HEK293 (cell line): ENCODE measurements around the gene KIAA0319L.

ENCODE experiments used
- CTCF ChIA-PET: fragments of 350-600 bp; formaldehyde crosslinking; extraction: SDS; loops from one replicate; lab custom pipeline; 2021; ENCODE audit warnings: antibody characterized with exemption; lab: Yijun Ruan, JAX
- POLR2A ChIA-PET: fragments of 300-600 bp; formaldehyde crosslinking; extraction: SDS; loops from one replicate; lab custom pipeline; 2020; ENCODE audit warnings: antibody characterized with exemption, inconsistent platforms; lab: Yijun Ruan, JAX
- H3K27ac ChIP-seq: fragments of 200-500 bp; sonication (Bioruptor generic); 2 replicates; pipeline ENCODE4 v1.5.1; 2014; ENCODE audit warnings: low read depth, low read length, control low read depth, inconsistent platforms; ENCODE audit errors: extremely low read depth
- H3K36me3 ChIP-seq, 2 experiments: fragments of 200-500 bp in 1 of 2; sonication (Bioruptor generic) in 1 of 2; 1 replicate in 1 of 2; 2 replicates in 1 of 2; pipeline ENCODE4 v1.5.1; 2014 to 2017; ENCODE audit warnings: inconsistent platforms in 2 of 2, low read length in 2 of 2; ENCODE audit not compliant: control insufficient read depth in 2 of 2, insufficient read depth in 1 of 2
- H3K4me1 ChIP-seq: fragments of 200-500 bp; sonication (Bioruptor generic); 2 replicates; pipeline ENCODE4 v1.5.1; 2014; ENCODE audit warnings: mild to moderate bottlenecking, low read length, inconsistent platforms; ENCODE audit not compliant: control insufficient read depth, insufficient read depth
- H3K4me3 ChIP-seq: 2 replicates; pipeline ENCODE4 v1.5.1; 2011; ENCODE audit warnings: low read depth, mild to moderate bottlenecking, control low read depth, low read length, moderate library complexity
- H3K9me3 ChIP-seq: fragments of 200-500 bp; sonication (Bioruptor generic); 2 replicates; pipeline ENCODE4 v1.5.1; 2014; ENCODE audit warnings: low read depth, low read length, inconsistent platforms; ENCODE audit not compliant: control insufficient read depth, insufficient read depth
- BCL11A ChIP-seq: fragments of 450-650 bp; formaldehyde crosslinking; IDR thresholded peaks from 2 replicates; pipeline ENCODE4 v1.5.1; 2016; ENCODE audit warnings: low read depth, missing biosample characterization, missing genetic modification characterization
- EGR2 ChIP-seq: fragments of 450-650 bp; formaldehyde crosslinking; IDR thresholded peaks from 2 replicates; pipeline ENCODE4 v1.5.1; 2016; ENCODE audit warnings: low read depth, missing biosample characterization, missing genetic modification characterization
- GLI2 ChIP-seq: fragments of 450-650 bp; formaldehyde crosslinking; IDR thresholded peaks from 2 replicates; pipeline ENCODE4; 2017; ENCODE audit warnings: missing biosample characterization, missing genetic modification characterization, low read depth, borderline replicate concordance
- MEIS1 ChIP-seq: sonication (generic); formaldehyde crosslinking; IDR thresholded peaks from 2 replicates; pipeline ENCODE4 v1.8.1; 2022; ENCODE audit warnings: missing genetic modification reagents, mild to moderate bottlenecking, borderline replicate concordance
- PRDM6 ChIP-seq: fragments of 450-650 bp; formaldehyde crosslinking; IDR thresholded peaks from 2 replicates; pipeline ENCODE4 v1.5.1; 2017; ENCODE audit warnings: missing biosample characterization, missing genetic modification characterization
- ZBTB17 ChIP-seq: fragments of 450-650 bp; formaldehyde crosslinking; IDR thresholded peaks from 2 replicates; pipeline ENCODE4 v1.5.1; 2016; ENCODE audit warnings: missing biosample characterization, missing genetic modification characterization
- ZBTB20 ChIP-seq: fragments of 450-650 bp; formaldehyde crosslinking; IDR thresholded peaks from 2 replicates; pipeline ENCODE4 v1.5.1; 2016; ENCODE audit warnings: missing biosample characterization, missing genetic modification characterization
- ZBTB44 ChIP-seq: fragments of 450-650 bp; IDR thresholded peaks from 2 replicates; pipeline ENCODE4 v1.5.1; 2018; ENCODE audit warnings: missing biosample characterization, mild to moderate bottlenecking, missing genetic modification characterization
- ZBTB48 ChIP-seq: fragments of 450-650 bp; formaldehyde crosslinking; IDR thresholded peaks from 2 replicates; pipeline ENCODE4 v1.5.1; 2016; ENCODE audit warnings: missing biosample characterization, missing genetic modification characterization
- ZNF114 ChIP-seq: fragments of 450-650 bp; formaldehyde crosslinking; IDR thresholded peaks from 2 replicates; pipeline ENCODE4 v1.5.0; 2017; ENCODE audit warnings: missing biosample characterization, missing genetic modification characterization
- ZNF138 ChIP-seq: fragments of 450-650 bp; formaldehyde crosslinking; IDR thresholded peaks from 2 replicates; pipeline ENCODE4 v1.5.1; 2016; ENCODE audit warnings: missing biosample characterization, missing genetic modification characterization, borderline replicate concordance
- ZNF16 ChIP-seq: fragments of 450-650 bp; formaldehyde crosslinking; IDR thresholded peaks from 2 replicates; pipeline ENCODE4 v1.5.1; 2016; ENCODE audit warnings: low read depth, missing biosample characterization, missing genetic modification characterization
- ZNF18 ChIP-seq: fragments of 450-650 bp; formaldehyde crosslinking; IDR thresholded peaks from 2 replicates; pipeline ENCODE4 v1.5.1; 2016; ENCODE audit warnings: missing biosample characterization, missing genetic modification characterization
- ZNF239 ChIP-seq: fragments of 450-650 bp; formaldehyde crosslinking; IDR thresholded peaks from 2 replicates; pipeline ENCODE4 v1.5.1; 2016; ENCODE audit warnings: missing biosample characterization, missing genetic modification characterization
- ZNF274 ChIP-seq, 2 experiments: fragments of 200-500 bp in 1 of 2; fragments of 450-650 bp in 1 of 2; sonication (Bioruptor generic) in 1 of 2; formaldehyde crosslinking in 1 of 2; IDR thresholded peaks; 2 replicates each; pipeline versions ENCODE4 v1.5.1 to v1.6.1; 2014 to 2016; ENCODE audit warnings: borderline replicate concordance in 1 of 2, inconsistent platforms in 1 of 2, low read length in 1 of 2, missing biosample characterization in 1 of 2, missing genetic modification characterization in 1 of 2
- ZNF394 ChIP-seq: fragments of 450-650 bp; formaldehyde crosslinking; IDR thresholded peaks from 2 replicates; pipeline ENCODE4 v1.5.1; 2016; ENCODE audit warnings: missing biosample characterization, missing genetic modification characterization, mild to moderate bottlenecking, moderate library complexity, borderline replicate concordance
- ZNF398 ChIP-seq: fragments of 450-650 bp; formaldehyde crosslinking; IDR thresholded peaks from 2 replicates; pipeline ENCODE4 v1.5.1; 2017; ENCODE audit warnings: missing biosample characterization, missing genetic modification characterization
- ZNF449 ChIP-seq: fragments of 450-650 bp; formaldehyde crosslinking; IDR thresholded peaks from 2 replicates; pipeline ENCODE4 v1.5.1; 2017; ENCODE audit warnings: missing biosample characterization, mild to moderate bottlenecking, missing genetic modification characterization, moderate library complexity
- ZNF521 ChIP-seq: fragments of 450-650 bp; formaldehyde crosslinking; IDR thresholded peaks from 2 replicates; pipeline ENCODE4 v1.5.1; 2017; ENCODE audit warnings: missing biosample characterization, mild to moderate bottlenecking, missing genetic modification characterization
- ZNF645 ChIP-seq: fragments of 450-650 bp; formaldehyde crosslinking; IDR thresholded peaks from 2 replicates; pipeline ENCODE4; 2016; ENCODE audit warnings: missing biosample characterization, missing genetic modification characterization
- ZNF654 ChIP-seq: fragments of 450-650 bp; formaldehyde crosslinking; IDR thresholded peaks from 2 replicates; pipeline ENCODE4 v1.5.1; 2016; ENCODE audit warnings: low read depth, missing biosample characterization, missing genetic modification characterization
- ZNF768 ChIP-seq: fragments of 450-650 bp; formaldehyde crosslinking; IDR thresholded peaks from 2 replicates; pipeline ENCODE4 v1.5.1; 2018; ENCODE audit warnings: missing biosample characterization, mild to moderate bottlenecking, missing genetic modification characterization
- ZNF776 ChIP-seq: fragments of 450-650 bp; formaldehyde crosslinking; IDR thresholded peaks from 2 replicates; pipeline ENCODE4 v1.5.0; 2017; ENCODE audit warnings: missing biosample characterization, missing genetic modification characterization, borderline replicate concordance

The KIAA0319L gene

GRCh38 chr1:35573198-35574124 is 16.3 kb upstream of the KIAA0319L start, which contains the start of gene TFAP2E (continued):
- no peak for TF ChIP-seq ZNF776 (tag by site-specific recombination)
- TF ChIP-seq ZNF768 (tag by site-specific recombination), result no peak
- TF ChIP-seq ZBTB48 (tag by site-specific recombination), result no peak
- TF ChIP-seq ZNF16 (tag by site-specific recombination), result no peak
- TF ChIP-seq ZNF394, result no peak

- H3K27ac ChIP-seq, result no peak overlapping the region
- H3K36me3 ChIP-seq, result peaks cover 0 to under 1% of the 10 kb centered on the region in 2 experiments; a peak in 1 of 3 replicates
- no peaks in the 10 kb centered on the region for H3K4me1 ChIP-seq
- ChIA-PET CTCF (interaction anchor here (1.0 to 4.5 kb wide), 5 partner anchors 33 to 201 kb away, joined by 3 to 51 read pairs (median 6); no protein-coding TSS in a partner anchor), POLR2A (interaction anchor here (1.8 to 2.2 kb wide), 3 partner anchors 15 to 197 kb away, joined by 6 to 10 read pairs (median 8); partner anchors contain the start of genes CLSPN, KIAA0319L and NCDN)
- no peaks in the 10 kb centered on the region for H3K9me3 ChIP-seq
- no peak for TF ChIP-seq GLI2 (tag by site-specific recombination)
- no peak for TF ChIP-seq ZBTB20 (tag by site-specific recombination)
- TF ChIP-seq ZNF654 (tag by site-specific recombination), result no peak
- no peak for TF ChIP-seq ZNF138
- TF ChIP-seq PRDM6, result no peak
- TF ChIP-seq ZNF239 (tag by site-specific recombination), result no peak
- no peak for TF ChIP-seq ZBTB17
- no peak for TF ChIP-seq ZNF398
- TF ChIP-seq MEIS1, result no peak
- TF ChIP-seq ZNF521, result no peak
- TF ChIP-seq ZNF114, result no peak
- no peak for TF ChIP-seq ZNF274 (IDR thresholded peaks at IDR 0.05; ENCODE audit: low read length)
- no peak for TF ChIP-seq ZNF274 (tag by site-specific recombination; IDR thresholded peaks at IDR 0.05; ENCODE audit: borderline replicate concordance)
- TF ChIP-seq ZBTB44, result no peak
- TF ChIP-seq ZNF449, result no peak
- no peak for TF ChIP-seq EGR2 (tag by site-specific recombination)
- TF ChIP-seq ZNF18 (tag by site-specific recombination), result no peak
- no peak for TF ChIP-seq ZNF645
- TF ChIP-seq BCL11A, result no peak
- H3K4me3 ChIP-seq, result no peak overlapping the region
Observed at GRCh38 chr1:35572296-35572695, 15.1 kb upstream of the KIAA0319L start.
